Activated T-helper 1 cell treated with anti-CD3 and anti-CD28 coated beads, Interleukin-12 subunit alpha, Interleukin-12 subunit beta, Interleukin-2, Interleukin-4 antibody, amounts not matched to agents 30 ng/mL and 10 ng/mL and 1 ng/mL, durations not matched to agents 14 hours and 24 hours and 36 hours (primary cell): ENCODE results near the gene H6PD. TPM values are rescaled to one million over a fixed set of nuclear protein-coding genes. Genes with fewer than 3 reads are reported as not detected.

Source experiments
- DNase-seq: peaks from one replicate; pipeline ENCODE4 v3.0.0; 2021; ENCODE audit warnings: low spot score
- H3K27ac Mint-ChIP-seq: one replicate; pipeline ENCODE4 v1.8.0; 2021; ENCODE audit warnings: mild to moderate bottlenecking, mixed read lengths
- H3K27me3 Mint-ChIP-seq: one replicate; pipeline ENCODE4 v1.8.0; 2022; ENCODE audit warnings: mild to moderate bottlenecking, moderate library complexity, mixed read lengths; ENCODE audit not compliant: insufficient read depth
- H3K36me3 Mint-ChIP-seq: one replicate; pipeline ENCODE4 v1.8.0; 2021; ENCODE audit warnings: low read depth, mixed read lengths
- H3K4me1 Mint-ChIP-seq: one replicate; pipeline ENCODE4 v1.8.0; 2021; ENCODE audit warnings: low read depth, mixed read lengths
- H3K4me3 Mint-ChIP-seq: one replicate; pipeline ENCODE4 v1.8.0; 2021; ENCODE audit warnings: mild to moderate bottlenecking, moderate library complexity, mixed read lengths
- H3K9me3 Mint-ChIP-seq: one replicate; pipeline ENCODE4 v1.8.0; 2021; ENCODE audit warnings: mixed read lengths
- intact Hi-C: fragments of 100-400 bp; cut with micrococcal nuclease; formaldehyde crosslinking; loops from one replicate; pipeline ENCODE4 v1.15.1; 2024
- total RNA-seq: library from RNA; stranded (reverse); gene quantifications from 2 replicates; pipeline ENCODE4 v1.2.3, GENCODE V29; 2022

The H6PD gene
- total RNA-seq, 1 donor from 2014 or later: 15.7 TPM

DNA sequence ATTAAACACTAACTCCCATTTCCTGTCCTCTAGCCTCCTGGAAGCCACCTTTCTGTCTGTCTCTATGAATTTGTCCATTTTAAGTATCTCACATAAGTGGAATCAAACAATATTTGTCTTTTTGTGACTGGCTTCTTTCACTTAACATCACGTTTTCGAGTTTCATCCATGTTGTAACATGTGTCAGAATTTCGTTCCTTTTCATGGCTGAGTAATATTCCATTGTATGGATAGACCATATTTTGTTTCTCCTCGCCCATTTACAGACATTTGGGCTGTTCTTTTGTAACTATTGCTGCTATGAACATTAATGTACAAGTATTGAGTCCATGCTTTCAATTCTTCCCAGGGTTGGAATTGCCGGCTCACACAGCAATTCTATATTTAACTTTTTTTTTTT lies 15.7 kb upstream of the H6PD start:
- Mint-ChIP-seq H3K4me1 (no peaks in the 10 kb centered on the region), H3K4me3 (no peak overlapping the region), H3K9me3 (peaks cover 3% of the 10 kb centered on the region), H3K36me3 (no peaks in the 10 kb centered on the region), H3K27ac (no peak overlapping the region), H3K27me3 (peaks cover 5% of the 10 kb centered on the region)
- DNase-seq: no peak
- intact Hi-C loops: no loop called here

DNA sequence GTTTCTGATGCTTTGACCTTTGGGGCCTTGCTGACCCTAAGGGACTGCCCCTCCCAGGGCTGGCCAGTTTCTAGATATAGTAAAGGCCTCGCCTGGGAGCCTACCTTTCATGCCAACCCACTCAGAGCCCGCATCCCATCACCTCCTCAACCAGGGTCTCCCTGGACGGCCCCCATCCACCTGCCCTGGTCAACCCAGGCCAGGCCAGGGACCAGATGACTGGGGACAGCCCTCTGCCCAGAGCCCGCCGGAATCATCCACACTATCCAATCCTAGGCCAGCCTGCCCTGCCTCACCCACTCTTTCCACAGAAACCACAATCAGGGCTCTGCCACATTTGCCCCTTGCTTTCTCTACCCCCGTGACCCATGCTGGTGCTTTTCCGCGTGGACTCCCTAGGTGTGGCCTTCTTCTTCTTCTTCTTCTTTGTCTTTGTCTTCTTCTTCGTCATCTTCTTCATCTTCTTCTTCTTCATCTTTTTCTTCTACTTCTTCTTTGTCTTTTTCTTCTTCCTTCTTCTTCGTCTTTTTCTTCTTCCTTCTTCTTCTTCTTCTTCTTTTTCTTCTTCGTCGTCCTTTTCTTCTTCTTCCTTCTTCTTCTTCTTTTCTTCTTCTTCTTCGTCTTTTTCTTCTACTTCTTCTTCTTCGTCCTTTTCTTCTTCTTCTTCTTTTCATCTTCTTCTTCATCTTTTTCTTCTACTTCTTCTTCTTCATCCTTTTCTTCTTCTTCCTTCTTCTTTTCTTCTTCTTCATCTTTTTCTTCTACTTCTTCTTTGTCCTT lies 11.5 kb upstream of the H6PD start:
- intact Hi-C loops: no loop called here
- Mint-ChIP-seq H3K36me3 (no peaks in the 10 kb centered on the region), H3K9me3 (peaks cover 3% of the 10 kb centered on the region), H3K4me3 (no peak overlapping the region), H3K27ac (no peak overlapping the region), H3K4me1 (no peaks in the 10 kb centered on the region), H3K27me3 (peaks cover 5% of the 10 kb centered on the region)
- no peak for DNase-seq

DNA sequence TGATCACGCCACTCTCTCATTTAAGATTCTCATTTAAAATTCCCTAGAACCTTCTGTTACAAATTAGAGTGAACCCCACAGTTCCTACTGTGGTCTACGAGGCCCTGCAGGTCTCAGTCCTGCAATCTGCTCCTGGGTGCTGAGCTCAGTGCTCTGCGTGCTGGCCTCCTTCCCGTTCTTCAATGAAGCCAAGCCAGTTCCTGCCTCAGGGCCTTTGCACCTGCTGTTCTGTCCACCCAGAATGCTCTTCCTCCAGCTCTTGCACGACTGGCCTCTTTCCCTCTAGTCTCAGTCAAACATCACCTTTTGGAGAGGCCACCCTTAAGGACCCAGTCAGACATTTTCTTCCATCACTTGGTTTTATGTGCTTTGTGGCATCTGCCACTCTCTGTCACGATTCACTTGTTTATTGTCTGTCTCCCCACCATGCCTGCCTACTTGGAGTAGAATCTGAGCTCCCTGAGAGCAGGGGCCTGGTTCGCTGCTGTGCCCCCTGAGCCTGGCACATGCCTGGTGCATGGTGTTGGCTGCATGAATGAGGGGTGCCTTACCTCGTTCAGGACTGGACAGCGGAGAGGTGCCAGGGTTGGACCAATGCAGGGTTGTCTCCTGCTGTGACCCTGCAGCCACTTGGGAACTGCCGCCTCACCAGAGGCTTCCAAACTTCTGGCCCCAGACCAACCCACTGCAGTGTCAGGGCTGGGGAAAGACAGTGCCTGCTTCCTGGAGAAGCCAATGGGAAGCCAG lies 9.7 kb upstream of the H6PD start:
- Mint-ChIP-seq H3K4me1 (no peaks in the 10 kb centered on the region), H3K27me3 (peaks cover 5% of the 10 kb centered on the region), H3K9me3 (no peaks in the 10 kb centered on the region), H3K4me3 (no peak overlapping the region), H3K36me3 (no peaks in the 10 kb centered on the region), H3K27ac (no peak overlapping the region)
- intact Hi-C loops: no loop called here
- DNase-seq: no peak

DNA sequence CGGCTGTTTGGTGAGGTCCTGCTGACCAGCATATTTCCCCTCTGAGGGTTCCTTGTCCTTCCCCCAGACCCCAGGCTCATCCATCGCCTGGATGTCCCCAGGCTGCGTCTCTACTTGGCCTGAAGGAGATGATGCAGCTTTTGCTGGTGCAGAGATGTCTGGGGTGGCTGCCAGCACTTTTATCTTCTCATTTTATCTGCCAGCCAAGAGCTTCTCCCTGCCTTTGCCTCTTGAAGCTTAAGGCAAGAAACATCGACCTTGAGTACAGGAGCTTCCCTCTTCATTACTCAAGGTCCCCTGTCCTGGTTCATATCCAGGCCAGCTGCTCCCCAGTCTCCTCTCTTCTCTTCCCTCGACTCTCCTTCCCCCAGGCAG lies 9.2 kb upstream of the H6PD start:
- Mint-ChIP-seq H3K36me3 (no peaks in the 10 kb centered on the region), H3K9me3 (no peaks in the 10 kb centered on the region), H3K27ac (no peak overlapping the region), H3K4me1 (no peaks in the 10 kb centered on the region), H3K27me3 (peaks cover 5% of the 10 kb centered on the region), H3K4me3 (no peak overlapping the region)
- no peak for DNase-seq
- intact Hi-C loops: no loop called here

DNA sequence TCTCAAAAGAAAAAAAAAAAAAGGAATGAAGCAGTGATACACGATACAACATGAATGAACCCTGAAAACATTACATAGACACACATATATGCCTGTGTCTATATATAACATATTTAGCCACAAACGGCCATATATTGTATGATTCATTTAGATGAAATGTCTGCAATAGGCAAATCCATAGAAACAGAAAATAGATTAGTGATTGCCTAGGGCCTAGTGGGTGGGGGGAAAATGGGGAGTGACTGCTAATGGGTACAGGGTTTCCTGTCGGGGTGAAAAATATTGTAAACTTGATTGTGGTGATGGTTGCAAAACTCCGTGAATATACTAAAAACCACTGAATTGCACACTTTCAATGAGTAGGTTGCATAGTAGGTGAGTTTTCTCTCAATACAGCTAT lies 6.0 kb upstream of the H6PD start:
- H3K9me3 Mint-ChIP-seq: no peaks in the 10 kb centered on the region
- no peak overlapping the region for H3K4me3 Mint-ChIP-seq
- peaks cover 4% of the 10 kb centered on the region for H3K27me3 Mint-ChIP-seq
- no peak for DNase-seq
- H3K36me3 Mint-ChIP-seq: no peaks in the 10 kb centered on the region
- H3K27ac Mint-ChIP-seq: no peak overlapping the region
- intact Hi-C loops: no loop called here
- peaks cover 5% of the 10 kb centered on the region for H3K4me1 Mint-ChIP-seq

DNA sequence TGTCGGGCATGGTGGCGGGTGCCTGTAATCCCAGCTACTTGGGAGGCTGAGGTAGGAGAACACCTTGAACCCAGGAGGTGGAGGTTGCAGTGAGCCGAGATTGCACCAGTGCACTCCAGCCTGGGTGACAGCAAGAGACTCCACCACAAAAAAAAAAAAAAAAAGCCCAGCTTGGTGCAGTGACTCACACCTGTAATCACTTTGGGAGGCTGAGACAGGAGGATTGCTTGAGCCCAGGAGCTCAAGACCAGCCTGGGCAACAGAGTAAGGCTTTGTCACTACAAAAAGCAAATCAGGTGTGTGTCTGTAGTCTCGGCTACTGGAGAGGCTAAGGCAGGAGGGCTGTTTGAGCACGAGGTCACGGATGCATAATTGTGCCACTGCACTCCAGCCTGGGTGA lies 5.0 kb upstream of the H6PD start:
- no peaks in the 10 kb centered on the region for H3K9me3 Mint-ChIP-seq
- H3K4me1 Mint-ChIP-seq: peaks cover 10% of the 10 kb centered on the region
- no peak for DNase-seq
- no peak overlapping the region for H3K4me3 Mint-ChIP-seq
- no peaks in the 10 kb centered on the region for H3K36me3 Mint-ChIP-seq
- intact Hi-C loops: no loop called here
- no peak overlapping the region for H3K27ac Mint-ChIP-seq
- H3K27me3 Mint-ChIP-seq: peaks cover 7% of the 10 kb centered on the region

DNA sequence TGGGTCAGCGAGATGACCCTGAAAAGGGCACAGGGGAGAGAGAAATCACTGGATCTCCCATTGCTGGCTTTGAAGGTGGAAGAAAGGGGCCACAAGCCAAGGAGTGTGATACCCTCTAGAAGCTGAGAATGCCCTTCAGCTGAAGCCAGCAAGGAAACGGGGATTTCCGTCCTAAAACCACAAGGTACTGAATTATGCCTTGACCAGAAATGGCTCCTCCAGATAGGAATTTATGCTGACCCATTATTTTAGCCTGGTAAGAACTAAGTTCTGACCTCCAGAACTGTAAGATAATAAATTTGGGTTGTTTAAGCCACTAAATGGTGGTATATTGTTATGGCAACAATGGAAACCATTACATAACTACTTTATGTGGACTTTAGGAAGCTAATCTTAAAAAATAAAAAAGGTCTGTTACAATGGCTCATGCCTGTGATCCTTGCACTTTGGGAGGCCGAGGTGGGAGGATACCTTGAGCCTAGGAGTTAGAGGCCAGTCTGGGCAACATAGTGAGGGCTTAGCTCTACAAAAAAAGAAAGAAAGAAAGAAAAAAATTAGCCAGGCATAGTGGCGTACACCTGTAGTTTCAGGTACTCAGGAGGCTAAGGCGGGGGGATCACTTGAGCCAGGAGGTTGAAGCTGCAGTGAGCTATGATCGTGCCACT lies 3.6 kb upstream of the H6PD start:
- no peak overlapping the region for H3K4me3 Mint-ChIP-seq
- intact Hi-C loops: loop anchor here (5.0 to 10.0 kb wide), 3 partner anchors 329 to 801 kb away; partner anchors contain the start of genes PIK3CD and UBE4B
- no peaks in the 10 kb centered on the region for H3K36me3 Mint-ChIP-seq
- peaks cover 3% of the 10 kb centered on the region for H3K27me3 Mint-ChIP-seq
- no peaks in the 10 kb centered on the region for H3K9me3 Mint-ChIP-seq
- no peak overlapping the region for H3K27ac Mint-ChIP-seq
- DNase-seq: no peak
- peaks cover 14% of the 10 kb centered on the region for H3K4me1 Mint-ChIP-seq

DNA sequence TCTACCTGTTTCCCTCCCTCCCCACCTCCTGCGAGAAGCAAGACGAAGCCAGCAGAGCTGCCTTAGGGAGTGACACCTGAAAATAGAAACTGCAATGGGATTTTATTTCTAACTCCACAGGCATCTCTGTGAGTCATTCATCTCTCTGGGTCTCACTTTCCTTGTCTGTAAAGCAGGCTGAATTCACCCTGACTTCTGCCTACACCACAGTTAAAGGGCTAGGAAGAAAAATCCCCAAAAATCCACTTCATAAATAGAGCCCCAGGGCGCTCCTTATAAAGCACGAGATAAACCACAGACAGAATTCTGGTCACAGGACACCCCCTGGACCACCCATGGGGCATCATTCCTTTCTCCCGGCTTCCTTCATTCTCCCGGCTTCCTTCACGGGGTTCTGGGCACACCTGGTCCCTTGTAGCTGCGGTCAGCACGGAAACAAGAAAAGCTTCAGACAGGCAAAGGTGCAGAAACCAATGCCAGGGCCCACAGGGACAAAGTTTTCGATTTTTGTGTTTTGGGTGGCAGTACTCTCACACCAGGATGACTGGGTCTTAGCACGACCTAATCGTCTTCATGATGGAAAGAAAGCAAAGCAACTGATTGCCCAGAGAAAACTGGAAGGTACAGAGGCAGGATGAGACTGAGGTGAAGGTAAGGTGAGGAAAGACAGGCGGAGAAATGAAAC lies 2.8 kb upstream of the H6PD start:
- peaks cover 14% of the 10 kb centered on the region for H3K4me1 Mint-ChIP-seq
- H3K9me3 Mint-ChIP-seq: no peaks in the 10 kb centered on the region
- H3K27me3 Mint-ChIP-seq: peaks cover 3% of the 10 kb centered on the region
- intact Hi-C loops: loop anchor here (5.0 to 10.0 kb wide), 3 partner anchors 329 to 801 kb away; partner anchors contain the start of genes PIK3CD and UBE4B
- peak overlapping the region; percentile 58 for H3K4me3 Mint-ChIP-seq
- H3K36me3 Mint-ChIP-seq: peaks cover 3% of the 10 kb centered on the region
- peak overlapping the region; percentile 21 for H3K27ac Mint-ChIP-seq
- DNase-seq: no peak

DNA sequence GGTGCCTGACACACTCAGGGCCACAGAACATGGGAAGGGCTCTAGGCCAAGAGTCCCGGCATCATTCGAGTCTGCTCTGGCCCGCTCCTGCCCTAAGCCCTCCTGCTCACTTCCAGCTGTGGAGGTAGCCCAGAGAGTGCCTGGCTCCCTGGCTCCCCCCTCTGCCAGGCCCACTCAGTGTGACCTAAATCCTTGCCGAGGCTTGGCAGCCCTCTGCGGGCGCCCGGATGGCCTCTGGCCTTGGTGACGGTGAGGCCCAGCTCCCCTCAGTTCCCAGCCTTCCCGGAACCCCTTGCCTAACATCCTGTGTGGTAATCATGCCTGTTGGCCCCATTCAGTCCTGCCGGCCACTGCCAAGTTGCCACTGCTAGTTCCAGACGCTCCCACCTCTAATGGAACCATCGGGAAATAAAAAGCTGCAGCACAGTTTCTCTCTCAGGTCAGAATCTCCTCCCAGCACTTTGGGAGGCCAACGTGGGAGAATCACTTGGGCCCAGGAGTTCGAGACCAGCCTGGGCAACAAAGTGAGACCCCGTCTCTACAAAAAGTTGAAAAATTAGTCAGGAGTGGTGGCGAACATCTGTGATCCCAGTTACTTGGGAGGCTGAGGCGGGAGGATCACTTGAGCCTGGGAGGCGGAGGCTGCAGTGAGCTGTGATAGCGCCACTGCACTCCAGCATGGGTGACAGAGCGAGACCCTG lies 1.2 kb upstream of the H6PD start:
- H3K4me3 Mint-ChIP-seq: peak overlapping the region; percentile 94
- intact Hi-C loops: loop anchor here (5.0 to 10.0 kb wide), 3 partner anchors 331 to 799 kb away; partner anchors contain the start of genes PIK3CD and UBE4B

DNA sequence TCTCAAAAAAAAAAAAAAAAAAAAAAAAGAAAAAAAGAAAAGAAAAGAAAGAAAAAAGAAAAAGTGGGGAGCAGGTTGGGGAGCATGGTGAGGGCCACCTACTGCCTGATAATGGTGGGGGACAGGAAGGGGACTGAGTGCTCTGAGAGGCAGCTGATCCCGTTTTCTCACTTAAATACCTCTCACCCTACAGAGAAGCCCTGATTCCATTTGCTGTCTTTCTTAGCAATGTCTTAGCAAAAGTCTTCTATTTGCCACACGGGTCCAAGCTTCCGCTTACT lies 692 bp upstream of the H6PD start:
- Mint-ChIP-seq H3K9me3 (no peaks in the 10 kb centered on the region), H3K4me1 (peaks cover 30% of the 10 kb centered on the region), H3K27me3 (peaks cover 3% of the 10 kb centered on the region), H3K27ac (peak overlapping the region; percentile 98), H3K4me3 (peak overlapping the region; percentile 94), H3K36me3 (peaks cover 14% of the 10 kb centered on the region)
- intact Hi-C loops: loop anchor here (1.0 to 10.0 kb wide), 9 partner anchors 31 to 798 kb away; partner anchors contain the start of genes GPR157, PIK3CD and UBE4B
- no peak for DNase-seq

More for the DNA sequence above, 1.2 kb upstream of the H6PD start:
- Mint-ChIP-seq H3K27me3 (peaks cover 3% of the 10 kb centered on the region), H3K4me1 (peaks cover 25% of the 10 kb centered on the region), H3K27ac (no peak overlapping the region), H3K36me3 (peaks cover 10% of the 10 kb centered on the region), H3K9me3 (no peaks in the 10 kb centered on the region)
- no peak for DNase-seq

DNA sequence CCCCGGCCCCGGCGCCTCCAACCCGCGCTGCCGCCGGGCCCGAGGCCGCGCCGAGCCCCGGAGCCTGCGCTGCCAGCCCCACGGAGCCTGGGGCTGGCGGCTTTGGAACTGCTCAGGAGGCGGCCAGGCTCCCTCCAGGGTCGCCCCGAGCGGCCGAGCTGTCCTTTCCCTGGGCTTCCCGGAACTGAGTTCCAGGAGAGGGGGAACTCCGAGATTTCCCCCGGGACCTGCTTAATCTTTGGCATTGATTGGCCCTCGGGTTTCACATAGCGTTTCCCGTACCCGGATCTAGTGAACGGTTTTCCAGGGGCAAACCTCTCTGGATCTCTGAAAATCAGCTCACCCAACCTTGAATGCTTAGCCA lies 504 bp downstream of the H6PD start:
- Mint-ChIP-seq H3K36me3 (peaks cover 17% of the 10 kb centered on the region), H3K4me3 (peak overlapping the region; percentile 89), H3K4me1 (peaks cover 42% of the 10 kb centered on the region), H3K27ac (peak overlapping the region; percentile 89), H3K9me3 (no peaks in the 10 kb centered on the region), H3K27me3 (peaks cover 3% of the 10 kb centered on the region)
- intact Hi-C loops: loop anchor here (2.0 to 10.0 kb wide), 2 partner anchors 54 to 420 kb away; partner anchors contain the start of gene PIK3CD
- no peak for DNase-seq

DNA sequence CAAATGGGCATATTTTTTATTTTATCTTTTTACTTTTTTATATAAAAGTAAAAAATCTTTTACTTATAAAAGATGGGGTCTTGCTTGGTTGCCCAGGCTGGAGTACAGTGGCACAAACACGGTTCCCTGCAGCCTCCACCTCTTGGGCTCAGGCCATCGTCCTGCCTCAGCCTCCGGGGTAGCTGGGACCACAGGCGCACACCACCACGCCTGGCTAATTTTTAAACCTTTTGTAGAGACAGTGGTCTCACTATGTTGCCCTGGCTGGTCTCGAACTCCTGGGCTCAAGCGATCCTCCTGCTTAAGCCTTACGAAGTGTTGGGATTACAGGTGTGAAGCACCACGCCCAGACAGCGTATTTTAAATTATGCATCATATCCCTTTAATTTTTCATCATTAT lies 986 bp downstream of the H6PD start:
- Mint-ChIP-seq H3K9me3 (no peaks in the 10 kb centered on the region), H3K36me3 (peaks cover 21% of the 10 kb centered on the region), H3K27ac (peak overlapping the region; percentile 89), H3K4me3 (peak overlapping the region; percentile 89), H3K27me3 (peaks cover 3% of the 10 kb centered on the region), H3K4me1 (peaks cover 47% of the 10 kb centered on the region)
- no peak for DNase-seq
- intact Hi-C loops: loop anchor here (2.0 to 10.0 kb wide), 2 partner anchors 55 to 419 kb away; partner anchors contain the start of gene PIK3CD
